Keratinocyte (primary cell): Measurements from ENCODE around the gene ACCS.

Experiments used
- EZH2 ChIP-seq: IDR thresholded peaks from one replicate; pipeline ENCODE4 v1.6.1; 2012; ENCODE audit warnings: inconsistent platforms, mild to moderate bottlenecking, low read length, moderate library complexity
- TF ChIP-seq, protein P1 (sequence below), 3 experiments: IDR thresholded peaks in 1 of 3; conservative IDR thresholded peaks in 1 of 3; optimal IDR thresholded peaks in 1 of 3; 2 replicates in 2 of 3; 3 replicates in 1 of 3; pipeline versions ENCODE3 to v1.5.1; 2011; ENCODE audit warnings: low read length in 3 of 3, mild to moderate bottlenecking in 3 of 3, moderate library complexity in 2 of 3, control low read depth in 1 of 3, inconsistent platforms in 1 of 3; ENCODE audit not compliant: insufficient read depth in 2 of 3; ENCODE audit errors: extremely low read depth in 1 of 3

DNA sequence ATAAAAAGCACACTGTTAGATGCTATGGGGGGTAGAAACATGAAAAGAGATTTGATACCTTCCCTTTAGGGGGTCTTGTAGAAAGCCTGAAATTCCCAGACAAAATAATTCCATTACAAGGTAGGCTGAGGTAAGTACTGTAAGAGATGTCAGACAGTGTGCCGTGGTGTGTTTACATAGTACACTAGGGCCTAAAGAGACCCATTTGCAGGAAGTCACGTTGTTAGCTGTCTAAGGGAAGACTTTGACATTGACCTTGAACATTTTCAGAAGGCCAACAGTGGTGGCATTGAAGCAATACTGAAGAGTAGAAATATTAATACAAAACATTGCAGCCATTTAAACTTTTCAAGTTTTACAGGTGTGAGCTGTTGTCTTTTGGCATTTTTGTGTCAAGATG is 60.2 kb downstream of the ACCS start:
- TF ChIP-seq, protein P1, sequence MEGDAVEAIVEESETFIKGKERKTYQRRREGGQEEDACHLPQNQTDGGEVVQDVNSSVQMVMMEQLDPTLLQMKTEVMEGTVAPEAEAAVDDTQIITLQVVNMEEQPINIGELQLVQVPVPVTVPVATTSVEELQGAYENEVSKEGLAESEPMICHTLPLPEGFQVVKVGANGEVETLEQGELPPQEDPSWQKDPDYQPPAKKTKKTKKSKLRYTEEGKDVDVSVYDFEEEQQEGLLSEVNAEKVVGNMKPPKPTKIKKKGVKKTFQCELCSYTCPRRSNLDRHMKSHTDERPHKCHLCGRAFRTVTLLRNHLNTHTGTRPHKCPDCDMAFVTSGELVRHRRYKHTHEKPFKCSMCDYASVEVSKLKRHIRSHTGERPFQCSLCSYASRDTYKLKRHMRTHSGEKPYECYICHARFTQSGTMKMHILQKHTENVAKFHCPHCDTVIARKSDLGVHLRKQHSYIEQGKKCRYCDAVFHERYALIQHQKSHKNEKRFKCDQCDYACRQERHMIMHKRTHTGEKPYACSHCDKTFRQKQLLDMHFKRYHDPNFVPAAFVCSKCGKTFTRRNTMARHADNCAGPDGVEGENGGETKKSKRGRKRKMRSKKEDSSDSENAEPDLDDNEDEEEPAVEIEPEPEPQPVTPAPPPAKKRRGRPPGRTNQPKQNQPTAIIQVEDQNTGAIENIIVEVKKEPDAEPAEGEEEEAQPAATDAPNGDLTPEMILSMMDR (optimal IDR thresholded peaks at IDR 0.05 in 1 of 3, IDR thresholded peaks at IDR 0.05 in 1 of 3, conservative IDR thresholded peaks at IDR 0.05 in 1 of 3; ENCODE audit: extremely low read depth in 1 of 3, insufficient read depth in 2 of 3, low read length in 3 of 3) = no peak
- no peak for TF ChIP-seq EZH2
